ENCODE data around the gene FOXP4.

The FOXP4 gene

DNA sequence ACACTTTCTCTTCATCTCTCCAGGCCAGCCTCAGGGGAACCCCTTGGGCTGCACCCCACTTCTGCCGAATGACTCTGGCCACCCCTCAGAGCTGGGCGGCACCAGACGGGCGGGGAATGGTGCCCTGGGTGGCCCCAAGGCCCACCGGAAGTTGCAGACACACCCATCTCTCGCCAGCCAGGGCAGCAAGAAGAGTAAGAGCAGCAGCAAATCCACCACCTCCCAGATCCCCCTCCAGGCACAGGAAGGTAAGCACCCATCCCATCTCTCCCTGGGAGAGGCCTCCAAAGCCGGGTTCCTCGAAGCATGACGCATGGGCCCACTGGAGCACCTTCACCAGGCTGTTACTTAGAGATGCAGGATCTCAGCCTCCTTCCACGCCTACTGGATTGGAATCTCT lies 103.4 kb downstream of the FOXP4 start:
- DNase-seq, result no peak

DNA sequence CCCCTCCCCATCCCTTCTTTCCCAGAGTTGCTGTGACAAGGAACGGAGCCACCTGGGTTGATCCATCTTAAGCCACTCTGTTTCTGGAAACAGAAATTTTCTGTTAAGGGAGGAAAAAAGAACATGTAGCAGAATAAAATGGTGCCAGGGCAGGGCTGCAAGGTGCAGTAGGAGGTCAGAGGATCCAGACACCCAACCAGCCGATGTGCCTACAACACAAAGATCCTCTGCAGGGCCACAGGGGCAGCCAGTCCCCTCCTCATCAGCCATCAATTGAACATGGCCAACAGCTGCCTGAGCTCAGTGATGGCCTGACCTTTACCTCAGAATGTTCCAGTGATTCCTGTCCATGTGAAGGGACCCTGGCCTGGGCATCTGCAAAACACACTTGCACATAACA lies 103.9 kb downstream of the FOXP4 start:
- DNase-seq, result no peak

DNA sequence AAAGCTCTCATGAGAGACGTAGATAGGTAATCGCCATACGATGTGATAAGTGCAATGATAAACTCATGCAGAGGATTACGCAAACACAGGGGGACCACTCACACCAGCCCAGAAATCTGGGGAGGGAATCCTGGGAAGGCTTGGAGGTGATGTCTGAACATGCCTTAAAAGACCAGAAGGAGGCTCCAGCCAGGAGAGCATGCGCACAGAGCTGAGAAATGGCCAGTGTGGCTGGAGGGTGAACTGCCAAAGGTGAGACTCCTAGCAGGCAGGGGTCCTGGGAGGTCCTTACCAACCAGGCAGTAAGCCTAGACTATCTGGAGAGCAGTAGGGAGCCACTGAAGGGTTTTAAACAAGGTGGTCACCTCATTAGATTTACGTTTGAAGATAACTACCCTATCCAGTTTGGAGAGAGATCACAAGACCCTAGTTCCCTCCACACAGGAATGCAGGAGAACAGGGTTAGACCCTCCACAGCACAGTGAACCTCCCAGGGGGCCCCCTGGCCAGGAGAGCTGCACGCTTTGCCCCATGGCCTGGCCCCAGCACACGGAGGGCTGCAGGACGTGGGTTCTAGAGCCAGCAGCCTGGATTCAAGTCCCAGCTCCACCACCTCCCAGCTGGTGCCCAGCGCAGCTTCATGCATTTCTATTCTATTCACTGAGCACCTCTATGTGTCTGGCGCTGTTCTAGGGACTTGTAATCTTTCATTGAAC lies 105.2 kb downstream of the FOXP4 start:
- no peak for DNase-seq
